Upper lobe of left lung (tissue), 4 donors: ENCODE results near the gene GPATCH4.

Source experiments
- POLR2A ChIP-seq, 4 donors: fragments of 450-650 bp; IDR thresholded peaks; one replicate each; pipeline ENCODE4 v1.5.1; 2016 to 2017; ENCODE audit warnings: antibody characterized with exemption in 4 of 4, mild to moderate bottlenecking in 2 of 4
- POLR2AphosphoS5 ChIP-seq, 2 donors: sonication (generic); formaldehyde crosslinking; IDR thresholded peaks; one replicate each; pipeline ENCODE4 v1.5.1; 2017; ENCODE audit warnings: antibody characterized with exemption in 2 of 2
- TF ChIP-seq, protein P1 (sequence below), 6 experiments: fragments of 450-650 bp in 4 of 6; fragments of 200-600 bp in 2 of 6; sonication (generic) in 2 of 6; IDR thresholded peaks; one replicate each; pipeline ENCODE4 v1.5.1; 2016 to 2019; ENCODE audit warnings: antibody characterized with exemption in 6 of 6

DNA sequence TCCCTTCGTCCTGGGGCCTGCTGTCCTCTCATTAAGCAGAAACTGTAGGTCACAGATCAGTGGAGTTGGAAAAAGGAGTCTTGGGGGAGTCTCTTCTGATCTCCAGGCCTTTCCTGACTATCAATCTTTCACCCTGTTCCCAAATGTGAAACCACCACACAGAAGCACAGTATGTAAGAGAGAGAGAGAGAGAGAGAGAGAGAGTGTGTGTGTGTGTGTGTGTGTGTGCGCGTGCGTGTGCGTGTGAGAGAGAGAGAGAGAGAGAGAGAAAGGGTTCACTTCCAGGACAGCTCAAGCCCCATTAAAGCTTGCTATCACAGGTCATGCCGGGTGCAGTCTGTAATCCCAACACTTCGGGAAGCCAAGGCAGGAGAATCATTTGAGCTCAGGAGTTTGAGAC, 23.2 kb downstream of the GPATCH4 start:
- TF ChIP-seq, protein P1, sequence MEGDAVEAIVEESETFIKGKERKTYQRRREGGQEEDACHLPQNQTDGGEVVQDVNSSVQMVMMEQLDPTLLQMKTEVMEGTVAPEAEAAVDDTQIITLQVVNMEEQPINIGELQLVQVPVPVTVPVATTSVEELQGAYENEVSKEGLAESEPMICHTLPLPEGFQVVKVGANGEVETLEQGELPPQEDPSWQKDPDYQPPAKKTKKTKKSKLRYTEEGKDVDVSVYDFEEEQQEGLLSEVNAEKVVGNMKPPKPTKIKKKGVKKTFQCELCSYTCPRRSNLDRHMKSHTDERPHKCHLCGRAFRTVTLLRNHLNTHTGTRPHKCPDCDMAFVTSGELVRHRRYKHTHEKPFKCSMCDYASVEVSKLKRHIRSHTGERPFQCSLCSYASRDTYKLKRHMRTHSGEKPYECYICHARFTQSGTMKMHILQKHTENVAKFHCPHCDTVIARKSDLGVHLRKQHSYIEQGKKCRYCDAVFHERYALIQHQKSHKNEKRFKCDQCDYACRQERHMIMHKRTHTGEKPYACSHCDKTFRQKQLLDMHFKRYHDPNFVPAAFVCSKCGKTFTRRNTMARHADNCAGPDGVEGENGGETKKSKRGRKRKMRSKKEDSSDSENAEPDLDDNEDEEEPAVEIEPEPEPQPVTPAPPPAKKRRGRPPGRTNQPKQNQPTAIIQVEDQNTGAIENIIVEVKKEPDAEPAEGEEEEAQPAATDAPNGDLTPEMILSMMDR (IDR thresholded peaks at IDR 0.05) = no peak
- TF ChIP-seq POLR2A (IDR thresholded peaks at IDR 0.05) (no peak), POLR2AphosphoS5 (IDR thresholded peaks at IDR 0.05) (no peak)
